M059J (cell line): Measurements from ENCODE around the gene DYSF. TPM values are rescaled to one million over a fixed set of nuclear protein-coding genes. Genes with fewer than 3 reads are reported as not detected.
"Not testable (repeated sequence)": the region's sequence is repeated elsewhere in the genome, so short reads cannot be mapped to it uniquely, and the experiment has no call there.

Experiments used
- DNase-seq: peaks from one replicate; pipeline ENCODE4 v3.0.0-alpha.2; 2012; ENCODE audit warnings: low read depth
- total RNA-seq: library from RNA; depleted of rRNA; stranded (reverse); fragments of >200 nt; shearing (Covaris generic); gene quantifications from 2 replicates; pipeline ENCODE4 v1.2.3, GENCODE V29; 2014

DYSF gene
- total RNA-seq, 1 experiment from 2014 or later, result 0.81 TPM

DNA sequence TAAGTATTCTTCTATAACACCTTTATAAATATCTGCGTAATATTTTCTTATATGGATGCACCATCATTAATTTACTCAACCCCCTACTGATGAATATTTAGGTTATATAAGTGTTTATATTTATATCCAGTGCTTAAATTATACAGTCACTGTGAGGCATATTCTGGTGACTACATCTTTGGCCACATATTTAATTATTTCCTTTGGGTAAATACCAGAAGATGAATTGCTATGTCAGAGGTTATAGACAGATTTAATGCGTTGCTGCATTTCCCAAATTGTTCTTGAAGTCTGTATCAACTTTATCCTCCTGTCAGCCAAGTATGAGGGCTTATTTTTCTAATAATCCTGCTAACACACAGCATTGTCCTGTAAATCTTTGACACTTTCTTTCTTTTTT, 18.7 kb downstream of the DYSF start:
- peak; percentile 42 for DNase-seq

GRCh38 chr2:71473346-71474031, 20.1 kb downstream of the DYSF start:
- DNase-seq, result no peak

GRCh38 chr2:71474116-71474743, 20.9 kb downstream of the DYSF start:
- no peak for DNase-seq

GRCh38 chr2:71474744-71475397, 21.5 kb downstream of the DYSF start:
- no peak for DNase-seq

DNA sequence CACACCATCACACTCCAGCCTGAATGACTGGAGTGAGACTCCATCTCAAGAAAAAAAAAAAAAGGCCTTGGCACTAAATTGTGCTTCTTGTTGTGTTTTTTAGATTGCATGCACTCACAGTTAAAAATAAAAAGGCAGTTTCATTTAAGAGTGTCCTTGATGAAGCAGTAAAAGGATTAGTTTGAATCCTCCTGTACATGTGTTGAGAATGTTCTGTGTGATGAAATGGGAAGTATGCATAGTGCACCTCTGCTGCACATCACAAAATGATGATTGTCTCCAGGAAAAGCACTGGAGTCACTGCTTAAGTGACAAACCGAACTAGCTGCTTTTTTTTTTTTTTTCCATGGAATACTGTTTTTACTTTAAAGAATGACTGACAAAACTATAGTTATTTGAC, 23.1 kb downstream of the DYSF start:
- no peak for DNase-seq

DNA sequence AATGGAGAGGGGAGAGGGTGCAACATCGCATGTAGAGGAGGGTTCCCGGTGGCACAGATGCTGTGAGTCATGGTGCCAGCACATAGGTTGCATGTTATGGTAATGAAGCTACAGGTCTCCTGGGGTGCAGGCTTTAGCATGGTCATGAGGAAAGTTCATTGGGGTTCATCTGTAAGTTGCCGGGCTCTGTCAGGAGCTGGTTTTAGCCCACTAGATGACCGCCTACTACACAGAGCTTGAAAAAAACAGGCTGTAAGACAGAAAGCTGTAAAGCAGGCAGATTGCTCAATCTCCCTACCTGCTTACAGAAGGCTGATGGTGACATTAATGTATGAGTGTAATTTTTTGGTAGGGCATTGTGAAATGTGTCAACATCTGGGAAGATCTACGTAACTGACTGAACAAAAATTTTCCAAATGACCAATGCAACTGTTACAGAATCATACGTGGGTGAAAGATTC, 23.9 kb downstream of the DYSF start:
- no peak for DNase-seq

DNA sequence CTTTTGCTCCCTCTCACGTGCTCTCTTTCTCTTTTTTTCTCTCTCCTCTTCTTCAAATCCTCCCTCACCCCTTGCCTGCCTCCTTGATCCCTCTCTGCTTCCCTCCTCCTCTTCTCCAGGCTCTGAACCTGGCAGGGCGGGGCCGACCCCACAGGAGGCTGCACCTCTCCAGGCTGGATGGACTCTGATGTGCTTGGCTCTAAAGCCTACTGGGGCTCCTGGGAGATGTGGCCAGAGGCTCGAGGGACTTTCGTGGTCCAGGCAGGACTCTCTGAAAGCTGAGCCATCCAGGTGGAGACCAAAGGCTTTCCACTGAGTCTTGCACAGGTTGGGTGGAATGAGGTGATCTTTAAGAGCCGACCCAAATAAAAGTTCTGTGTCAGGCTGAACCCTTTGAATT, 25.4 kb downstream of the DYSF start:
- DNase-seq, result no peak

- no peak for DNase-seq
Observed at GRCh38 chr2:71479261-71479660, 25.9 kb downstream of the DYSF start.

GRCh38 chr2:71481111-71481510, 27.8 kb downstream of the DYSF start:
- no peak for DNase-seq

DNA sequence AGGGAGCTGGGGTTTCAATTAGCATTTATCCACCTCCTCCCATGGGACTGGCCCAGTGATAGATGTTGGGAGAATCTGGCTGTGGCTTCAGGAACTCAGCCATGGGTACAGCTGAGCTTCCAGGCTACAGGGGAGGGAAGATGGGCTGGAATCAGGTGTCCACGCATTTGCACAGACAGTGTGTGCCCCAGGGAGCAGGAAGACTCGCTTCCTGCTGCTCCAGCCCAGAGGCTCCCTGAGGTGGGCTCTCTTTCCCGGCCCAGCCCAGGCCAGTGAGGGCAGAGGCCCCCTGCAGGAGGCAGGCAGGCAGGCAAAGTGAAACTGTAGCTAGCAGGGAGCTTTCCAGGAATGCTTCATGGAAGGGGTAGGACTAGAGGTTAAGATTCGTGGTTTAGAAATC, 28.7 kb downstream of the DYSF start:
- DNase-seq, result no peak

DNA sequence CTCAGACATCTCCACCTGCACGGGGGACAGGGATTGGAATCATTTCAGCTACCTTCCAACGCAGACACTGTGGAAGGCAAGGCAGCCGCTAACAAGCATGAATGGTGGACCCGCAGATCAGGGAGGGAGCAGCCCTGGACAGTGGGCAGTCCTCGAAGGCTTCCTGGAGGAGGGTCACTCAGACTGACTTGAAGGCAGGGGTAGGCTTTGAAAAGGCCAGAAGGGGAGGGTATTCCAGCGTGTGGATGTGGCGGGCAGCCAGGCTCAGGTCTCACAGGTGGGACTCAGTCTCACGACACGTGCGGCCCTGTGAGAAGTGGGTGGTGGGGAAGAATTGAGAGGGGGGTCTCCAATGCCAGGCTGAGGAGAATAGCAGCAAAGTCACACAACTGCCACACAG, 29.9 kb downstream of the DYSF start:
- no peak for DNase-seq

- DNase-seq, result no peak
Observed at GRCh38 chr2:71484354-71484753, 31.0 kb downstream of the DYSF start.

- no peak for DNase-seq
Observed at GRCh38 chr2:71486881-71487640, 33.7 kb downstream of the DYSF start.

DNA sequence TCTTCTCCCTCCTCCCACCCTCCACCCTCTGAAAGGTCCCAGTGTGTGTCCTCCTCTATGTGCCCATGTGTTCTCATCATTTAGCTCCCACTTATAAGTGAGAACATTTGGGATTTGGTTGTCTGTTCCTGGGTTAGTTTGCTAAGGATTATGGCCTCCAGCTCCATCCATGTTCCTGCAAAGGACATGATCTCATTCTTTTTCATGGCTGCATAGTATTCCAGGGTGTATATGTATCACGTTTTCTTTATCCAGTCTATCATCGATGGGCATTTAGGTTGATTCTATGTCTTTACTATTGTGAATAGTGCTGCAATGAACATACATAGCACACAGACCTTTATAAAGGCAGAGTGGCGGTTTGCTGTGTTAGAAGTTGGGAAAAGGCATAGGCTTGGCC, 38.2 kb downstream of the DYSF start:
- DNase-seq, result not testable (repeated sequence)

- no peak for DNase-seq
Observed at GRCh38 chr2:71492112-71492511, 38.8 kb downstream of the DYSF start.

GRCh38 chr2:71494091-71494490, 40.7 kb downstream of the DYSF start:
- no peak for DNase-seq

GRCh38 chr2:71494523-71495155, 41.3 kb downstream of the DYSF start:
- peak; percentile 36 for DNase-seq

- DNase-seq, result no peak
Observed at GRCh38 chr2:71496156-71496770, 42.9 kb downstream of the DYSF start.

- peak; percentile 96 for DNase-seq
Observed at GRCh38 chr2:71498261-71498701, 44.9 kb downstream of the DYSF start.

GRCh38 chr2:71499691-71500090, 46.3 kb downstream of the DYSF start:
- DNase-seq, result no peak

DNA sequence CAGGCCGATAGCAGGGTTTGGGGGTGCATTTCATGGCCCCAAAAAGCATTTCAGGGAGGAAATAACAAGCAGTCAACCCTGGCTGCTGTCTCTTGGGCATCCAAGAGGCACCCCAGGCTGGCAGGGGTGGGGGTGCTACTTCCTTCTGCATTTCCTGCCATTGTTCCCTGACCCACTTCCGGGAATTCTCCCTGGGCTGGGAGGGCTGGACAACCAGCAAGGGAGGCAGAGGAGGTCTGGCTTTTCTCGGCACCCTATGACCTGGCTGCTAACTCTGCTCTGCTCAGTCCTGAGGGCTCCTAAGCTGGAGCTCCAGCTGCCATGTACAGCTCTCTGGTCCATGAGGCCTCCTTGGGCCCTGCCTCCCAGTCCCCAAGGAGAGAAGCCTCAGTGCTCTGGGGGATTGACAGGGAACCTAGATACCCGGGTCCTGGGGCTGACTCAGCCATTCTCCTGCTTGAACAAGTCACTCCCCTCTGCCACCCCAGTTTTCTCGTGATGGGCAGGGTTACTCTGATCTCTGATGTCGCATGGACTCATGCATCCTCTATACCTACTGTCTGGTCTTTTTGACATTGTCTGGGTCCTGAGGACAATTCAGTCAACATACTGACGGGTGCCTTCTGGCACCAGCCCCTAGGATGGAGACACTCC, 47.2 kb downstream of the DYSF start:
- DNase-seq, result no peak
